KBM-7 (cell line): Measurements from ENCODE around the gene ZDHHC11.
"Not testable (repeated sequence)": the region's sequence is repeated elsewhere in the genome, so short reads cannot be mapped to it uniquely, and the experiment has no call there.

ENCODE experiments used
- DNase-seq: peaks from one replicate; pipeline ENCODE4 v3.0.0-alpha.2; 2015
- in situ Hi-C: fragments of 300-500 bp; cut with MboI; formaldehyde crosslinking; loops from 2 replicates; pipeline ENCODE4 v1.14.3; 2020; ENCODE audit warnings: low sequenced_read_pairs, low pct_unique_long_range_greater_than_20kb, mixed read lengths

ZDHHC11 gene

DNA sequence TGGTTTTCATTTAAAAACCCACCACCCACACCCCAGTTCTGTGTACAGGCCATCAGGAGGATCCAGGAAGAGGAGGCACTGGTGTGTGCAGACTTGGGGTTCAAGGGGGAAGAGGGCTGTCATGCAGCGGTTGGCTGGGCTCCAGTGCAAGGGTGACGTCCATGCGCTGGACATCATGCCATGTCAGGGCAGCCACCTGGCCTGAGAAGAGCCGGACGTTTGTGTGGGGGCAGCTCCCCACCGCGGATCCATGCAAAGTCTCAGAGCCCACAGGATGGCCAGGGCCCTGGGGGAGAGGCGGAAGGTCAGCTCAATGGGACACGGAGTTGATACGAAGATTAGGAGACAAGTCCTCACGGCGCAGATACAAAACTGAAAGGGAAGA is 30.8 kb upstream of the ZDHHC11 start:
- DNase-seq = no peak
- in situ Hi-C loops = no loop called here

DNA sequence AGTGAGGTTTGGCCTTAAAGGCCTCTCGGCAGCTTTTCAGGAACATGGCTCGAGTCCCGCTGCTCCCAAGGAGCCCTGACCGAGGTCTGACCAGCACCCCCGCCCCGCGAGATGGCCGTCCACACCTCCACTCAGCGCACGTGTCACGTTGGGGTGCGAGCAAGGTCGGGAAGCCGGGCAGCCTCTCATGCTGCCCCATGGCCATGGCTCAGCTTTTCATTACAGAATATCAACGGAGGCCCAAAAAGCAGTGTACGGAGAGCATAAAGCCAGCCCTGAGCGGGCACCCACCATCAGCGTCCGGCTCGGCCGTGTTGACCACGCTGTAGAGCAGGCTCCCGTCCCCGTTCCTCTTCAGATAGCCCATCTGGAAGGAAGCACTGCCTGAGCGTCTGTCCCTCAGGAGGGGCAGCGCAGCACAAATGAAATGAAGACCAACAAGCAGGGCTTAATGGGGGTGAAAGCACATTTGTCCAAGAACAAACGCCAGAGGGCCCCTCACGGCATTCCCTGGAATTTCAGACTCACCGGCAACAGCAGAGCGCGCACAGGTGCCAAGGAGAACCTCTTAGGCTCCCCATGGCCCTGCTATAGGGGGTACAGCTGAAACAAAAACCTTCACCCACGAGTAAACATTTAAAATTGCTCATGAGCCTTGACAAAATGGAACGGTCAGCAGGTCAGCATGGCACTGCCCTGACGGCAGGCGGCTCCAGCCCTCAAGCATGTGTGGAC is 30.2 kb upstream of the ZDHHC11 start:
- DNase-seq = no peak
- in situ Hi-C loops = no loop called here

GRCh38 chr5:878677-879076 is 27.9 kb upstream of the ZDHHC11 start:
- DNase-seq, in situ Hi-C loops: not testable (repeated sequence)

GRCh38 chr5:878125-878524 is 27.3 kb upstream of the ZDHHC11 start:
- in situ Hi-C loops = no loop called here
- no peak for DNase-seq

DNA sequence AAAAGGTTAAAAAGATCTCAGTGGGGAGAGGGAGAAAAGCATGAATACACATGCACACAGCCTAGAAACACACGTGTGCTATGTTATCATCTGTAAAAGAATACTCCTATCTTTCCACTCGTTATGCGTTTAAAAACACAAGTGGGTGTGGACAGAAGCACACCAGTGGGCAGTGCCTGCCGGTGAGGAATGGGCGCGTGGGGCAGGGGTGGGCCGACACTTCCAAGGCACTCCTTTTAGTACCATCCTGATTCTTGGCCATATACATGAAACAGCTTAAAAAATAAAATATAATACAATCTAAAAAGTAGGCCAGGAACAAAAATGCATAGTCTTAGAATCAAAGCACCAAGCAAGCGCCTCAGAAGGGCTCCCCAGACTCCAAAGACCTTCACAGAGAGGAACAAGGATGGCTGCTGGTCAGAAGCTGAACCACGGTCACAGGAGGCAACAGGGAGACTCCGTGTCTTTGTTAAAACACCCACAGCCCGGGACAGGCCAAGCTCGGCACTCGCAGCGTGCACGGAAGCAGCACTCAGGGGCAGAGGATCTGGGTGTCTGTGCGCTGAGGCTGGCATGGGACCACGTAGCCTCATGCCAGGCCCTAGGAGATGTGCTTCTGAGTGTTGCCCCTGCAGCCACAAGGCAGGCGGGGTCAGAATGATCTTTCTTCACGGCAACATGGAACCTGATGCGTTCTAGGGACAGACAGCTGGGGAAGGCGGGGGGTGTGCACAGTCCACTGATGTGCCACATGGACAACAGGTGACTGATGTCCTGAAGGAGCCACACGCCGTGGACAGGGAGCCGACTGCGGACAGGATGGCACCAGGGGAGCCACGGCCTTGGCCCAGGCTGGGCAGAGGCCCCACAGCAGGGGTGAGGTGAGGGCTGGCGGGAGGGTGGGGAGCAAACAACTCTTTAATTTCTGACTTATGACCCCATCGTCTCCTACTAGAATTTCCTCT is 25.9 kb upstream of the ZDHHC11 start:
- in situ Hi-C loops = no loop called here
- DNase-seq = no peak

GRCh38 chr5:875931-876330 is 25.1 kb upstream of the ZDHHC11 start:
- no peak for DNase-seq
- in situ Hi-C loops = no loop called here

DNA sequence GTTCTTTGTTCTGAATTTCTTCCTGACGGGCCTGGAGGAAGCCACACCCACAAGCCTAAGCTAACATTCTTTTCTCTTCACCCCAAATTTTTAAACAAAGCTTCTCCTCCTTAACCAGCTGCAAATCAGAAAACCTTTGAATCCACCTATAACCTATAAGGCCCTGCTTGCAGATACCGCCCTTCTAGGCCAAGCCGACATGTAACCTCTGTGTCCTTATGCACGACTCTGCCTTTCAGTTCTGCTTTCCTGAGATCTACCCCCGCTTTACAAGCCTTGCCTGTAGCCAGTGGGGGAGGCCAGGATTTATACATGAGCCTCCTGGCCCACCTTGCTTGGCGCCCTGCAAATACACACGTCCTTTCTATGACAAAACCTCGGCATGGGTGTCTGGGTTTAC is 22.5 kb upstream of the ZDHHC11 start:
- in situ Hi-C loops = no loop called here
- no peak for DNase-seq

- DNase-seq = no peak
- in situ Hi-C loops = no loop called here
Observed at GRCh38 chr5:872301-872700, 21.5 kb upstream of the ZDHHC11 start.

- DNase-seq = no peak
- in situ Hi-C loops = no loop called here
Observed at GRCh38 chr5:871596-872298, 21.0 kb upstream of the ZDHHC11 start.

- no peak for DNase-seq
- in situ Hi-C loops = no loop called here
Observed at GRCh38 chr5:870956-871355, 20.2 kb upstream of the ZDHHC11 start.

- no peak for DNase-seq
- in situ Hi-C loops = no loop called here
Observed at GRCh38 chr5:868428-869135, 17.8 kb upstream of the ZDHHC11 start.

DNA sequence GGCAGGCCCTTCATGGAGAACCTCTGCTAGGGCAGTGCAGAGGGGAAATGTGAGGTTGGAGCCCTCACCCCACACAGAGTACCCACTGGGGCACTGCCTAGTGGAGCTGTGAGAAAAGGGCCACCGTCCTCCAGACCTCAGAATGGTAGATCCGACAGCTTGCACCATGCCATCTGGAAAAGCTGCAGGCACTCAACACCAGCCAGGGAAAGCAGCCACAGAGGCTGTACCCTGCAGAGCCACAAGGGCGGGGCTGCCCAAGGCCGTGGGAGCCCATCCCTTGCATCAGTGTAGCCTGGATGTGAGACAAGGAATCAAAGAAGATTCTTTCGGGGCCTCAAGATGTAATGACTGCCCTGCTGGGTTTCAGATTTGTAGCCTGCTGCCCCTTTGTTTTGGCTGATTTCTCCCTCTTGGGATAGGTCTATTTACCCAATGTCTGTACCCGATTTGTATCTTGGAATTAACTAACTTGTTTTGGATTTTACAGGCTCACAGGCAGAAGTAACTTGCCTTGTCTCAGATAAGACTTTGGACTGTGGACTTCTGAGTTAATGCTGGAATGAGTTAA is 16.6 kb upstream of the ZDHHC11 start:
- no peak for DNase-seq
- in situ Hi-C loops = no loop called here

DNA sequence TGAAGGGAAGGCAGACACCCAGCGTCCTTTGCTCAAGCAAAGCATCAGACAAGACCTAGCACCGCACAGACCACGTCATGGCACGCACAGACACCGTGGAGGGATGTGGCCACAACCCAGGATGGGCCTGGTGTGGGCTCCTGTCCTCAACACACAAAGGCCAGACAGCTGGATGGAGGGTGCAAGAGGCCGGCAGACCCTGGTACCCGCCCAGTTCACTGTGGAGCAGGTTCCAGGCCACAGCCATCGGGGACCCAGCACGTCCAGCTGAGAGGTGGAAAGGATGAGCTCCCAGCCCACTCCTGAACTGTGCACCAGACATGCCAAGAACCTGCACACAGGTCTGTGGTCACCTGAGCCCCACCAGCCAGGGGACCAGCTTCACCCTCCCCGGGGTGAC is 15.0 kb upstream of the ZDHHC11 start:
- no peak for DNase-seq
- in situ Hi-C loops = no loop called here

GRCh38 chr5:865168-865521 is 14.4 kb upstream of the ZDHHC11 start:
- DNase-seq = no peak
- in situ Hi-C loops = no loop called here

- DNase-seq = no peak
- in situ Hi-C loops = no loop called here
Observed at GRCh38 chr5:864492-865167, 13.8 kb upstream of the ZDHHC11 start.

DNA sequence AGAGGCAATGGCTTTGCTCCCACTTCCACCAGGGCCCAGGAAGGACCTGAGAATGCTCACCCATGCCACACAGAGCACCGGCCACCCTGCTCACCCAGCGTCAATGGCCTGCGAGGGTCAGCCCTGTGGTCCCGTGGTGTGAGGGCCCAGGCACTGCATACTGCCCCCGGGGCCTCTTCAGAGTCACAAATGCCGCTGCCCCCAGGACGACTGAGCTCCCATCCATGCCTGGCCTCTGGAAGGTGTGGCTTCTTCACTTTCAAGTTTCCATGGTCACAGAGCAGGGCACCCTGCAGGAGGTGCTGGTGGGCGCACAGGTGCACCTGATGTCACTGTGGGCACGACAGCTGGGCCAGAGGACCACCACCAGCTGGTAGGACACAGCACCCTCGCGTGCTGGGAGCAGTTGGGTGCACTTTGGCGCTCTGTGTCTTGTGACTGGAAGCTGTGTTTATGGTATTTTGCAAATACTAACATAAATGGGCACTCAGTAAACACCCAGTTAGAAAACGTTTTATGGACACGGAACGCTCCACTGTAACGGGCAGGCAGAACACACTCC is 12.5 kb upstream of the ZDHHC11 start:
- DNase-seq = no peak
- in situ Hi-C loops = no loop called here

- DNase-seq = no peak
- in situ Hi-C loops = no loop called here
Observed at GRCh38 chr5:862367-863243, 11.8 kb upstream of the ZDHHC11 start.
